Osteocyte (in vitro differentiated cells): ENCODE results near the gene OR51V1. TPM values are rescaled to one million over a fixed set of nuclear protein-coding genes. Genes with fewer than 3 reads are reported as not detected.
"Not testable (repeated sequence)": the region's sequence is repeated elsewhere in the genome, so short reads cannot be mapped to it uniquely, and the experiment has no call there.

Experiments used
- DNase-seq: peaks from one replicate; pipeline ENCODE4 v3.0.0; 2021; ENCODE audit warnings: mixed read lengths; ENCODE audit not compliant: unreplicated experiment; ENCODE audit errors: extremely low spot score
- H3K27ac Mint-ChIP-seq: one replicate; pipeline ENCODE4 v1.8.0; 2021; ENCODE audit warnings: mild to moderate bottlenecking, mixed read lengths; ENCODE audit not compliant: unreplicated experiment
- H3K27me3 Mint-ChIP-seq: one replicate; pipeline ENCODE4 v1.8.0; 2021; ENCODE audit warnings: mixed read lengths; ENCODE audit not compliant: unreplicated experiment
- H3K36me3 Mint-ChIP-seq: one replicate; pipeline ENCODE4 v1.8.0; 2021; ENCODE audit warnings: mixed read lengths; ENCODE audit not compliant: unreplicated experiment
- H3K4me1 Mint-ChIP-seq: one replicate; pipeline ENCODE4 v1.8.0; 2021; ENCODE audit warnings: mixed read lengths; ENCODE audit not compliant: unreplicated experiment
- H3K4me3 Mint-ChIP-seq: one replicate; pipeline ENCODE4 v1.8.0; 2021; ENCODE audit warnings: mild to moderate bottlenecking, moderate library complexity, mixed read lengths; ENCODE audit not compliant: unreplicated experiment
- H3K9me3 Mint-ChIP-seq: one replicate; pipeline ENCODE4 v1.8.0; 2021; ENCODE audit warnings: mixed read lengths; ENCODE audit not compliant: unreplicated experiment
- CTCF ChIP-seq: fragments of 200-600 bp; sonication (generic); IDR thresholded peaks from 2 replicates; pipeline ENCODE4 v1.5.0; 2021; ENCODE audit warnings: antibody characterized with exemption, mild to moderate bottlenecking, moderate library complexity
- long read RNA-seq: library from polyadenylated mRNA; unstranded; transcript quantifications from one replicate; pipeline ENCODE4 v2.0.0, GENCODE V29; 2021
- total RNA-seq: library from RNA; stranded (reverse); gene quantifications from 2 replicates; pipeline ENCODE4 v1.2.1, GENCODE V29; 2021

Gene OR51V1
- total RNA-seq, result not detected in 2 replicates
- long read RNA-seq, result 0 reads

GRCh38 chr11:5200582-5200981 lies at the start of gene OR51V1:
Gene OR51V1, minus strand, starts transcription at chr11:5200682. Its CDS starts 0 bp downstream, at chr11:5200682.
- Mint-ChIP-seq H3K9me3 (no peaks in the 10 kb centered on the region), H3K4me3 (no peak within 1 kb of the TSS), H3K36me3 (no peaks in the 10 kb centered on the region), H3K27ac (no peak within 1 kb of the TSS), H3K4me1 (no peaks in the 10 kb centered on the region), H3K27me3 (peaks cover 12% of the 10 kb centered on the region)
- DNase-seq, result no peak
- no peak for TF ChIP-seq CTCF

- H3K36me3 Mint-ChIP-seq, DNase-seq, H3K27ac Mint-ChIP-seq, H3K4me1 Mint-ChIP-seq, H3K9me3 Mint-ChIP-seq, H3K4me3 Mint-ChIP-seq: not testable (repeated sequence)
- peaks cover 27% of the 10 kb centered on the region for H3K27me3 Mint-ChIP-seq
Measured at GRCh38 chr11:5249807-5250396, 49.4 kb upstream of the OR51V1 start, which contains the start of gene HBG1. Gene HBG1, minus strand, starts transcription at chr11:5249857. Its CDS starts 53 bp downstream, at chr11:5249804.

- H3K9me3 Mint-ChIP-seq, DNase-seq, H3K27ac Mint-ChIP-seq, H3K4me3 Mint-ChIP-seq, H3K4me1 Mint-ChIP-seq, H3K36me3 Mint-ChIP-seq: not testable (repeated sequence)
- peaks cover 31% of the 10 kb centered on the region for H3K27me3 Mint-ChIP-seq
Measured at GRCh38 chr11:5248498-5248897, 48.0 kb upstream of the OR51V1 start.

- TF ChIP-seq CTCF, result no peak
- peaks cover 27% of the 10 kb centered on the region for H3K27me3 Mint-ChIP-seq
- H3K9me3 Mint-ChIP-seq, result no peaks in the 10 kb centered on the region
- H3K36me3 Mint-ChIP-seq, result no peaks in the 10 kb centered on the region
- no peaks in the 10 kb centered on the region for H3K4me1 Mint-ChIP-seq
- H3K4me3 Mint-ChIP-seq, result no peak overlapping the region
- H3K27ac Mint-ChIP-seq, result no peak overlapping the region
- no peak for DNase-seq
Measured at GRCh38 chr11:5247472-5248192, 47.1 kb upstream of the OR51V1 start.

GRCh38 chr11:5246772-5247471 lies 46.4 kb upstream of the OR51V1 start:
- Mint-ChIP-seq H3K4me3 (no peak overlapping the region), H3K36me3 (no peaks in the 10 kb centered on the region), H3K9me3 (no peaks in the 10 kb centered on the region), H3K27me3 (peaks cover 23% of the 10 kb centered on the region), H3K4me1 (no peaks in the 10 kb centered on the region), H3K27ac (no peak overlapping the region)
- DNase-seq, result no peak
- TF ChIP-seq CTCF, result no peak

- no peak overlapping the region for H3K27ac Mint-ChIP-seq
- no peak overlapping the region for H3K4me3 Mint-ChIP-seq
- DNase-seq, result no peak
- H3K4me1 Mint-ChIP-seq, result no peaks in the 10 kb centered on the region
- no peaks in the 10 kb centered on the region for H3K36me3 Mint-ChIP-seq
- no peak for TF ChIP-seq CTCF
- peaks cover 26% of the 10 kb centered on the region for H3K27me3 Mint-ChIP-seq
- no peaks in the 10 kb centered on the region for H3K9me3 Mint-ChIP-seq
Measured at GRCh38 chr11:5245155-5245554, 44.7 kb upstream of the OR51V1 start.
